Eye (tissue), 1 donor: Measurements from ENCODE around the gene RABL2B.
A peak's percentile ranks its signal among the peaks of the same experiment; 100 is the strongest.
"Not testable (repeated sequence)": the region's sequence is repeated elsewhere in the genome, so short reads cannot be mapped to it uniquely, and the experiment has no call there.

Experiments
- DNase-seq: peaks from one replicate; pipeline ENCODE4 v3.0.0-alpha.2; 2015

RABL2B gene

GRCh38 chr22:50783033-50783879, at the start of gene RABL2B:
Gene RABL2B (minus strand): TSS chr22:50783636. CDS start chr22:50782294, 1,342 bp downstream.
- peak; percentile 94 for DNase-seq

GRCh38 chr22:50786936-50787335, 3.5 kb upstream of the RABL2B start:
- not testable (repeated sequence) for DNase-seq

GRCh38 chr22:50785289-50785688, 1.9 kb upstream of the RABL2B start:
- not testable (repeated sequence) for DNase-seq

DNA sequence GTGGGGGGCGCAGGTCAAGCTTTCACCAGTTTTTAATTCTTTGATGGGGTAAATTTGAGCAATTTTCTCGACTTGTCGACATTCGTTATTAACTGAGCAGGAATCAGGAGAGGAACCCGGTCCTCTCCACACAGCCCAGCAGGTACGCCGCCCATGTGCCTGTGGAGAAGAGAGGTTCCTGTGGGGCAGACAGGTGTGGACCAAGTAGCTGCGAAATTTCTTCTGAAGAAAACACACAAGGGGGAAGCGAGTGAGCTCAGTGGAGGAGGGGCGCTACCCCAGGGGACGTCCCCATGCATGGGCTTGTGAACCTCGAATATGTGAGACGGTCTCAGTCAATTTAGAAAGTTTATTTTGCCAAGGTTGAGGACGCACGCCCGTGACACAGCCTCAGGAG, 442 bp upstream of the RABL2B start:
- DNase-seq = peak; percentile 10

GRCh38 chr22:50782253-50782652, 1.2 kb downstream of the RABL2B start:
- DNase-seq = not testable (repeated sequence)

- not testable (repeated sequence) for DNase-seq
Observed at GRCh38 chr22:50780244-50780643, 3.2 kb downstream of the RABL2B start.

- DNase-seq = not testable (repeated sequence)
Observed at GRCh38 chr22:50777631-50778030, 5.8 kb downstream of the RABL2B start.

- DNase-seq = peak; percentile 83
Observed at GRCh38 chr22:50775132-50775531, 8.3 kb downstream of the RABL2B start.

- DNase-seq = not testable (repeated sequence)
Observed at GRCh38 chr22:50764288-50764687, 19.1 kb downstream of the RABL2B start.

DNA sequence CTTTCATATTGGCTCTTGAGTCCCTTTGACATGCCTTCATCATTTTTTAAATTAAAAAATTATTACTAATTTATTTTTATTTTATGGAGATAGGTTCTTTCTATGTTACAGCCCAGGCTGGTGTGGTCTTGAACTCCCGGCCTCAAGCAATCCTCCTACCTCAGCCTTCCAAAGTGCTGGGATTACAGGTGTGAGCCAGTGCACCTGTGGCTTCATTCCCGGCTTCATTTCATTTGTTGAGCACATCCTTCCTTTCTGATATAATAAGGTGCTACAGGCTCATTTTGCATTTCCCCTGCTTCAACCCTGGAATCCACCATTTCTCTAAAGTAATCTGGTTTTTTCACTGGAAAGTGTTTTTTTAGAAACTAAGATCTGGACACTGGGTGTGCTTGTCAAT, 21.6 kb downstream of the RABL2B start:
- DNase-seq = not testable (repeated sequence)

DNA sequence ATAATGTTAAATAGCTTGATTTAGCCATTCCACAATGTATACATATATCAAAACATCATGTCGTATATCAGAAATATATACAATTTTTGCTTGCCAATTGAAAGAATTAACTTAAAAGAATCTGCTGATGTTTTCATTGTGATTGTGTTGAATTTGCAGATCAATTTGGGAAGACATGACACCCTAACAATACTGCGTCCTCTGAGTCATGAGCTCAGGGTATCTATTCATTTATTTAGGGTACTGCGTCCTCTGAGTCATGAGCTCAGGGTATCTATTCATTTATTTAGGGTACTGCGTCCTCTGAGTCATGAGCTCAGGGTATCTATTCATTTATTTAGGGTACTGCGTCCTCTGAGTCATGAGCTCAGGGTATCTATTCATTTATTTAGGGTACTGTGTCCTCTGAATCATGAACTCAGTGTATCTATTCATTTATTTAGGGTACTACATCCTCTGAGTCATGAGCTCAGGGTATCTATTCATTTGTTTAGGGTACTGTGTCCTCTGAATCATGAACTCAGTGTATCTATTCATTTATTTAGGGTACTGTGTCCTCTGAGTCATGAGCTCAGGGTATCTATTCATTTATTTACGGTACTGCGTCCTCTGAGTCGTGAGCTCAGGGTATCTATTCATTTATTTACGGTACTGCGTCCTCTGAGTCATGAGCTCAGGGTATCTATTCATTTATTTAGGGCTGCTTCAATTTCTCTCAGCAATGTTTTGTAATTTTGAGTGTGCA, 23.7 kb downstream of the RABL2B start:
- not testable (repeated sequence) for DNase-seq

GRCh38 chr22:50756949-50757491, 26.4 kb downstream of the RABL2B start:
- peak; percentile 35 for DNase-seq

- not testable (repeated sequence) for DNase-seq
Observed at GRCh38 chr22:50756406-50756805, 27.0 kb downstream of the RABL2B start.

DNA sequence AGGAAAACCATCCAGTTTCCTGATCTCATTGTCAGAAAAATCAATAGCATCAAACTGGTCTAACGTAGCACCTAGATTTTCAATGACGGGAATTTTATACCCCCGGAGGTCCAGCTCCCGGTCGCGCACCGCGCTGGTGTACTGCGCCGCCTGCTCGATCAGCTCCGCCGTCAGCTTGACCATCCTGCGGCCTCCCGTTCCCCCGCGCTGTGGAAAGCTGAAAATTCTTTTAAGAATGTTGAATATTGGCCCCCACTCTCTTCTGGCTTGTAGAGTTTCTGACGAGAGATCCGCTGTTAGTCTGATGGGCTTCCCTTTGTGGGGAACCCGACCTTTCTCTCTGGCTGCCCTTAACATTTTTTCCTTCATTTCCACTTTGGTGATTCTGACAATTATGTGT, 28.2 kb downstream of the RABL2B start:
- not testable (repeated sequence) for DNase-seq

DNA sequence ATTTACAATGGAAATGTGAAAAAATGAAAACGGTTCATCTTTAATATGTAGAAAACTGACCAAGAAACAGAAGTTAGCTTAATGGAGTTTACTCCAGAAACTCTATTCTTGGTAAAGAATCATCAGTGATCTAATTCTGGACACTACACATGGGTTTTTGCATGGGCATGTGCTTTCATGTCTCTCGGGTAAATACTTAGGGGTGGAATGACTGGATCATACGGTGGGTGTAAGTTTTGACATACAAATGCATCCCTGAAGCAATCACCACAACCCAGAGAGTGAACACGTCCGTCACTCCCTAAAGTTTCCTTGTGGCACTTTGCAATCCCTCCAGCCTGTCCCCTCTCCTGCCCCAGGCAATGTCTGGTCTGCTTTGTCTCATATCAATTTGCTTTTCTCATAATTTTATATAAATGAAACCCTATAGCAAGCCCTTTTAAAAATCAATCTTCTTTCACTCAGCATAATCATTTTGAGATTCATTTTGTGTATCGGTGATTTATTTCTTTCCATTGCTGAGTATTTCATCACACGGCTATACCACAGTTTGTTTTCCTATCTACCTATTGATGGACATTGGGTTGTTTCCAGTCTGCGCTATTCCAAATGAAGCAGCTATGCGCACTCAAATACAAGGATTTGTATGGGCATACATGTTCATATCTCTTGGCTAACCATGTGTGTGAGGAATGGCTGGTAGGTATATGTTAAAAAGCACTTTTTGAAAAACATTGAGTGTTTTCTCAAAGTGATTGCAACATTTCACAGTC, 33.9 kb downstream of the RABL2B start:
- DNase-seq = not testable (repeated sequence)

GRCh38 chr22:50748630-50749029, 34.8 kb downstream of the RABL2B start:
- DNase-seq = not testable (repeated sequence)

DNA sequence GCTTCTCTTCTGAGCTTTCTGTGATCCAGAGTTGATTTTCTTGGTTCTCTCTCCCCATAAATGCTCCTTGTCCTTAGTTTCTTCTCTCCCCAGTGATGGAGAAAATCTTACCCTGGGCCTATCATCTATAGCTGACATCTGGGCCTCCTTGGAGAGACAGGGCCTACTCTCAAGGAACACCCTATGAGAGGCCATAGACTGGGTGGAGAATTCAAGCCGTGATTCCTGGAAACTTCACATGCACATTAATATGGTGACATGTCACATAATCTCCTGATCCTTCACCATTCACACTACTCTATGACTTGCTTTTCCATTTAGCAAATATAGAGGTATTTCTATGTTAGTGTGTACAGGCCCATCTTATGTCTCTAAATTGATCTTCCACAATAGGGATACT, 35.9 kb downstream of the RABL2B start:
- not testable (repeated sequence) for DNase-seq

- not testable (repeated sequence) for DNase-seq
Observed at GRCh38 chr22:50744424-50744823, 39.0 kb downstream of the RABL2B start.

- DNase-seq = not testable (repeated sequence)
Observed at GRCh38 chr22:50740714-50741113, 42.7 kb downstream of the RABL2B start.

DNA sequence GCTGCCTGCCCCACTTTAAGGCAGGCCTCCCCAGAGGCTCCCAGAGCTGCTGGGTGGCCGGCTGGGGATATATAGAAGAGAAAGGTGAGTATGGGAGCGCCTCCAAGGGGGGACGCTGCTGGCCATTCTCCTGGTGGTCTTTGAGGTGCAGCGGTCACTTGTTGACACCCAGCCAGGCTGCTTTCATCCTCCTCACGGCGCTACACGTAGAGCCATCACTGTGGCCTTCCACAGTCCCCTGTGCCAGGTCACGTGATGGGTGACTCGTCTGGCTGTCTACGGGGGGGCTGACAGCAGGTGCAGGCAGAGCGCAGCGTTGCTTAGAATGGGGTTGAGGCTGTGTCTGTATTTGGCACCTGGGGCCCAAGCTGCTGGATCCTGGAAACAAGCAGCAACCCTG, 43.5 kb downstream of the RABL2B start:
- DNase-seq = no peak

GRCh38 chr22:50739279-50739691, 44.2 kb downstream of the RABL2B start:
- DNase-seq = no peak

DNA sequence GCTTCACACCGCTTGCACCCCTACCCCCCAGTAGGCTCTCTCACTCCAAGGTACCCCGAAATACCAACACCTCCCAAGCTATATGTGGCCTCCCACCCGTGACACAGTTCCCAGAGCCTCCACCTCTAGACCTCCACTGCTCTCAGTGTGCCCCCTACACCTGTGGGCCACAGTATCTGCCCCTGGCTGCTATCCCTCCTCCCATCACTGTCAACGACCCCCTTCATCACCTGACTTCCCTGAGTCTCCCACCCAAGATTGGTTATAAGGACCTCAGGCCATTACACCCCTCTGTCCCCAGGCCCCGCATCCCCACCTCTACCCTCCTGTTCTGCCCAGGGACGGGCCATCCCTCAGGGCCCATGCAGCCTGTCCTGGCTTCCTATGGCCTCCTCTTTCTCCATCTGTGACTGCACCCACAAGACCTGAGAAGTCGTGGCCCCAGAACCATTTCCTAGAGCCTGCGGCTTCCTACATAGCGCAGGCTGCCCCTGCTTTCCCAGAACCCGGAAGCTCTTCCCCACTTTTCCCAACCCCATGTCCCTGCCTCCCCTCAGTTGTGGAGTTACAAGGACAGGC, 44.7 kb downstream of the RABL2B start:
- DNase-seq = no peak
